HG02943 (cell line): ENCODE measurements around the gene MATN3.
"Not testable (repeated sequence)": the region's sequence is repeated elsewhere in the genome, so short reads cannot be mapped to it uniquely, and the experiment has no call there.

Experiments used
- ATAC-seq: cut with Tn5 transposase; IDR thresholded peaks from one replicate; pipeline ENCODE4 v1.9.1; 2021; ENCODE audit warnings: mild to moderate bottlenecking, low read depth, moderate library complexity; ENCODE audit not compliant: unreplicated experiment

MATN3 gene, protein sequence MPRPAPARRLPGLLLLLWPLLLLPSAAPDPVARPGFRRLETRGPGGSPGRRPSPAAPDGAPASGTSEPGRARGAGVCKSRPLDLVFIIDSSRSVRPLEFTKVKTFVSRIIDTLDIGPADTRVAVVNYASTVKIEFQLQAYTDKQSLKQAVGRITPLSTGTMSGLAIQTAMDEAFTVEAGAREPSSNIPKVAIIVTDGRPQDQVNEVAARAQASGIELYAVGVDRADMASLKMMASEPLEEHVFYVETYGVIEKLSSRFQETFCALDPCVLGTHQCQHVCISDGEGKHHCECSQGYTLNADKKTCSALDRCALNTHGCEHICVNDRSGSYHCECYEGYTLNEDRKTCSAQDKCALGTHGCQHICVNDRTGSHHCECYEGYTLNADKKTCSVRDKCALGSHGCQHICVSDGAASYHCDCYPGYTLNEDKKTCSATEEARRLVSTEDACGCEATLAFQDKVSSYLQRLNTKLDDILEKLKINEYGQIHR

DNA sequence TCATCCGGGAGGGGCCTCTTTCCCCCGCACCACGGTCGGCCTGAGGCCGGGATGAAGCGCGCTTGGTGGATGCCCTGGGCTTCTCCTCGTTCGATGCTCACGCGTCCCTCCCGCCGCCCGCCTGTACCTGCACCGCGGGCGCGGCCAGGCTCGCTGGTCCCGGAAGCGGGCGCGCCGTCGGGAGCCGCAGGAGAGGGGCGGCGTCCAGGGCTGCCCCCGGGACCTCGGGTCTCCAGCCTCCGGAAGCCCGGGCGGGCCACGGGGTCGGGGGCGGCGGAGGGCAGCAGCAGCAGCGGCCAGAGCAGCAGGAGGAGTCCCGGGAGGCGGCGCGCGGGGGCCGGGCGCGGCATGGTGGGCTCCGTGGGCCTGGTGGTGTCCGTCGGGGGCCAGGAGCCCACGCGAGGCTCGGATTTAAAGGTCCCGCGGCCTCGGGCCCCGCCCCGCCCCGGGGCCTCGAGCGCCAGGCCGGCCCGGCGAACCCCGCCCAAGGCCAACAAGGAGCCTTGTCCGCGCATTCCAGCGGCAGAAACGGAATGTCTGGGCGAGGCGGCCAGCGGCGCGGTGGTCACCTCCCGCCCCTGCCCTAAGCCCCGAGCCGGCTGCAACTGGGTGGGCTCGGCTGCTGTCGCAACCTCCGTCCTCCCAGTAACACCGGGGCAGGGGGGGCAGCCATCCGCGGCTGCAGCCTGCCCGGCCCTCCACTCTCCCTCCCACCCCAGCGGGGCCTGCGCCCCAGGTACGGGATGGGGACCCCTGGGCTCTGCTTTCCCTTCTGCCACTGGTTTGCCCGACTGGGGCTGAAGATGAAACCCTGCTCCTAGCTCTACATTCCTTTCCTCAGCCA is at the start of gene MATN3:
MATN3 (minus strand) TSS at position 387 of the 844 bp plus-strand sequence; CDS start at position 350, 37 bp downstream.
- no peak for ATAC-seq

DNA sequence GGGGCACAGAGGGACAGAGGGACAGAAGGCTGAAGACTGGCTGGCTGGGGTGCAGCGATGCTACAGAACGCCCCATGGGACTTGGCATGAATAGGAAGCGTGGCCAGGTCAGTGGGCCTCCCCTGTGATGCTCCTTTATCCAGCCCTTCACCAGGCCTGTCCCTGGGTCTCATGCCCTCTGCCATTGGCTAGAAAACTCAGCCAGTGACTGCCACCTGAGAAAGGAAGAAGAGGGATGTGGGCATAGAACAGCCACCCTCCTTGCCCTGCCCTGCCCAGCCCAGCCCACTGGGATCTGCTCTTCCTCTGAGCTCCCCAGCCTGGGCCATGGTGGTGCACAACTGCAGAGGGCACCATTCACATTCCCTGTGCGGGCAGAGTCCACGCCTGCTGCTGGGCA is 49.5 kb upstream of the MATN3 start:
- ATAC-seq: no peak

DNA sequence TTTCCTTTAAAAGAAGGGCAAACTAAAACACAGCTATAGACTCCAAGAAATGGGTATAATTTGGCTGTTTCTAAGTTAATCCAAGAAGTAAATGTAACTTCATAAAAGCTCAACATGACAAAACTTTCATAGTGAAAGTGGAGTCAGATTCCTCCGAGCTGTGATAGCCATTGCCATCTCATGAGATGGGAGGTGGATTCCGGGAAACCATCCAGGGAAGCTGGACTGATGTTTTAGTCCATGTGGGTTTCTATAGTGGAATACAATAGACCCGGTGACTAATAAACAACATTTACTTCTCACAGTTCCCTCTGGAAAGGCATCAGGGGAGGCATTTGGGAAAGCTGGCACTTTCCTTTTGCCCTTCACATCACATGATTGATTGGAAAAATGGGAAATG is 49.0 kb upstream of the MATN3 start:
- ATAC-seq: no peak

DNA sequence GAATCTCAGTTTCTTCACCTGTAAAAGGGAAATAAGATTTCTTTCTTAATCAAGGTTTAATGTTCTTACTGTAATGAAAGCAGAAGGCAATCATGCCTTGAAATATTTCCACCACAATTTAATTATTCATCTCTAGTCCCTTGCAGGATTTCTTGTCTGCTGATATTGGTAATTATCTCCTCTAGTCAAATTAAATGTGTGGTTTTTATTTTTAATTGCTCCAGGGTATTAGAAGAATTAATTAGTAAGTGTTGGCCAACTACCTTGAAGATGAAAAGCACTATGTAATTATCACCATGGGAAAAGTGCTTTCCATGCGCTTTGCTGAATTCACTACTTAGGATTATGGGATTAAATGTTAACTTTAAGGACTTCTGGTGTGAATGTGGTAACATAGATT is 47.6 kb upstream of the MATN3 start:
- no peak for ATAC-seq

DNA sequence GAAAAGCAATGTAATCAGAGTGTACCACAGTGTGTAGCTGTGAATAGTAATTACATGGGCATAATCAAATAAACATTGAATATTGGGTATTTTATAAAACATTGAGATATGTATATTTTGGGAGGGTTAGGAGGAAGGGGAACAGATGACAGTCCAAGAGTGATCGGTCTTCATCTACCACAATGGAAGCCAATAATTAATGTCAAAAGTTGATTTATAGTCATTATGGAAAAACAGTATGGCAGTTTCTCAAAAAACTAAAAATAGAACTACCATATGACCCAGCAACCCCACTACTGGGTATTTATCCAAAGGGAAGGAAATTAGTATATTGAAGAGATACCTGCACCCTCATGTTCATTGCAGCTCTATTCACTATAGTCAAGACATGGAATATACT is 44.8 kb upstream of the MATN3 start:
- no peak for ATAC-seq

DNA sequence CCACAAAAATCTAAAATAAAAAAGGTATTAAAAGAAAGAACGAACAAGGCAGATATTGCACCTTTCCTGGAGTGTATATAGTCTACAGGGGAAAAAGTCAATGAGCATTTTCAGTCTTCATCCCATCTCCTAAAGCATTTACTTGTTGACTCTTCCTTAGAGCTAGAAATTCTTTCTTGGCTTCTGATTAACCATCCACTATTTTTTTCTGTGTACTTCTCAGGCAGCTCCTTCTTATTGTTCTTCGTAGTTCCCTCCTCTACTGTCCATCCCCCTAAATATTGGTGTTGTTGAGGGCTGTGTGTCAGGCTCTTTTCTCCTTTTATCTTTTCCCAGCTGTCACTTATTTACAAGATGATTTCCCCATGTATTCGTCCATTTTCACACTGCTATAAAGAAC is 42.5 kb upstream of the MATN3 start:
- no peak for ATAC-seq

DNA sequence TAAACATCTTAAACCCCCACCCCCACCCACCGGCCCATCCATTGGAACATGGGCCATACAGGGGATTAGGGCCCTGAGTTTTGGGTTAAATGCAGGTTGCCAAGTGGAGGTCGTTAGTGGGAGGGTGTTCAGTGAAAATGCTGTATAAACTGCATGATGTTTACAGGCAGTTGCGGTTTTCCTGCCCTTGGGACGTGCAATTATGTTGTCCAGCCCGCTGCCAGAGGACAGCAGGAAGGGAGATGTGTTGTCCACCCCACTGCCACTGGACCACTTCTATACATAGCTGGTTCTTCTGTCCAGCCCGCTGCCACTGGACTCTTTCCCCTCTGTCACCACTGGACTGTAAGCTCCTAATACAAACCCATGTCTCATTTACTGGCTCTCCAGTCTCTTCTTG is 41.7 kb upstream of the MATN3 start:
- ATAC-seq: no peak

DNA sequence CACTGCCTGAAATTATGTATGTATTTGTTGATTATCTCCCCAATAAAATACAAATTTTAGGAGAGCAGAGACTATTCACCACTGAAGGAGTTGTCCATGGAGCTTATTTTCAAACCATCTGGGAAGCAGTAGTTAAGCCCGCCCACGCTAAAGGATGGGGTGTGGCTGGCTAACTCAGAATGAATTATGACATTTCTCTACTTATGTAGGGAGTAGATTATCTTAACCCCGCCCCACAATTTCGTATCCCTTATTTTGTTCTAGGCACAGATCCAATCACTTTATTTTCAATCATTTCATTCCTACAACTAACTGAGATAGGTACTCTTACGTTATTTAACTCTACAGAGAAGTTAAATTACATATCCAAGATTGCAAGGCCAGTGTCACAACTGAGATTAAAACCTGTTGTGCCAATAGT is 40.4 kb upstream of the MATN3 start:
- no peak for ATAC-seq

DNA sequence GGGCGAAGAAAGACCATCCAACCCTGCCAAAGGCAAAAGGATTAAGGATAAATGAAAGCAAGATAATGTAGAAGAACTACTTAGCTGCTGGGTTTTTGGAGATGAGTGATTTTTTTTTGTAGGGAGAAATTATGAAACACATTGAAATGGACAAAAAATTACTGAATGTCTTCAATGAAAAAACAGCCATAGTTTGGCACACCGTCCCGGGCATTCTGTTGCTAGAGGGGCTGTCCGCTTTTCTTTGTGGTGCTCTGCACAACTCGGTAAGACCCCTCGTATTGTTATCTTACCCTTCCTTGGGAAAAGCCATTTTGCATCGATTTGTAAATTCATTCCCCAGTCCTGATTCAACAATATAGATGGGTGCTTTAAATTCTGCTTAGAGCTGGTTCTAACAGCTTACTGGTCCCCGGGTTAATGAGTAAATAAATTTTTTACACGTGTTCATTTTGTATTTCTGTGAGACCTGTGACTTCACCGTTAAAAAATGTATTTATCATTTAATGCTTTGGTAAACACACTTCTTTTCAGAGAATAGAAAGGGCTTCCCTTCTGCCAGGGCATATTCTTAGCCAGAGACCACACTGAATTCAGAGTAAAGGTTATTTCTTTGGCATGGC is 39.9 kb upstream of the MATN3 start:
- no peak for ATAC-seq

DNA sequence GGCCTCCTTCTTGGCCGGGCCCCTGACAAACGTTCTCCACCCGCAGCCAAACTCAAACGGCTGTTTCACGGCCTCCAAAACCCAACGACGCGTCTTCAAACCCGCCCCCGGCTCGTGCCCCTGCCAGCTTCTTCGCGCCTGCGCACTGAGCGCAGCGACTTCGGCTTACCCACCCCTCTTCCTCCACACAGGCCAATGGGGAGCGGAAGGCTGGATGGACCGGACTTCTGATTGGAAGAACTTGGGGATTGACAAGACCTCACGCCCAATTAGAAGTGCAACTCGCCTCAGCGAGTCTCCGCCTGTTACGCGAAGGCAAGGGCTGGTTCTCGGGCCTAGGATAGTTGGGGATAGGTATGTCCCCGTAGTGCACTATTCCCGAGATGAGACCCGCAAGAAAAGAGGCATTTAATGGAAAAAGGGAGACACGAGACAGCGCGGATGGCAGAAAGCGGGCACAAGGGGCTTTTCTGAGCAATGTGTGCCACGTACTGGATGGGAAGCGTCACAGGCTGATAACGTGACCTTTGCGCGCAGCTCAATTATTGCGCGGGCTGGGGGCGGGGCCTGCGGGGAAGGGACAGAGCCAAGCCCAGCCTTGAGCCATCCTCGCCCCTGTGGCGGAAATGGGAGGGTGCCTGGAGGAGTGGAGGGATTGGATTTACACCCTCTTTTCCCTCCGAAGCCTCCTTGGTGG is 39.2 kb upstream of the MATN3 start, which contains the start of gene LAPTM4A:
LAPTM4A (minus strand) TSS at position 97 of the 697 bp plus-strand sequence. CDS start 108 bp downstream, outside the sequence.
- ATAC-seq: peak; percentile 98

DNA sequence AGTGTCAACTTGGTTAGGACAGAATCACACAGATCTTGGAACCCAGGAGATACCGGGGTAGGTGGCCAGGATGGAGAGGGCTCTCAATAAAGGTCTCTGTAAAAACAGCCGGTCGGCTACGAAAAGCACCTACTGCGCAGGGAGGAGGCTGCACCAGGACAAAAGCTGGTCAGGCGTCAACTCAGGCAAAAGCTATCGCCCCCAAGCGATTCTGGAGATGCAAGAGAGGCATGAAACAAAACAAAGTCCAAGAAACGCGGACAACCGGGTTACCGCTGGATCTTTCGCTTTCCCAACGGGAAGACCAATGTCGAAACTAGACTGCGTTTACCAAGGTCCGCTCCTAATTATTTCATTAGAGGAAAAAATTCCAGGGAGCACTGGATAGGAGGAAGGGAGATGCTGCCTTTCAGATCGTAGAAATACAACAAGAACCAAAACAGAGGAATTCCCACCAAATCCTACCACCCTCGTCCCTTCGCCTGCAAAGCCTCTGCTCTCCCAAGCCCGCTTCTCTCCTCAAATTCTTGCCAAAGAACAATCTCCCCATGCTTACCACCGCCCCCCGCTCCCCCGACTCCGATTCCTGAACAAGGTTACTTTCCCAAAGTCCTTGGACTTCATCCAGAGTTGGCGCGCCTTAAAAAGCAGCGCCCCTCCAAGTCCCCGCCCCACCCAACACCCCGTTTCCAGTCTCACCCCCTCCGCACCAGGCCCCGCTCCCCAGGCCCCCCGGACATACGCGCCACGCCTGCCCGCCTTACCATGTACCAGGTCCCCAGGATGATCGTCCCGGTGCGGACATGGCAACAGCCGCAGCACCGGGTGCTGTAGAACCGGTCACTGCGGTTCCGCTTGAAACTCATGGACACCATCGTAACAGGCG is 38.4 kb upstream of the MATN3 start:
- ATAC-seq: peak; percentile 26

DNA sequence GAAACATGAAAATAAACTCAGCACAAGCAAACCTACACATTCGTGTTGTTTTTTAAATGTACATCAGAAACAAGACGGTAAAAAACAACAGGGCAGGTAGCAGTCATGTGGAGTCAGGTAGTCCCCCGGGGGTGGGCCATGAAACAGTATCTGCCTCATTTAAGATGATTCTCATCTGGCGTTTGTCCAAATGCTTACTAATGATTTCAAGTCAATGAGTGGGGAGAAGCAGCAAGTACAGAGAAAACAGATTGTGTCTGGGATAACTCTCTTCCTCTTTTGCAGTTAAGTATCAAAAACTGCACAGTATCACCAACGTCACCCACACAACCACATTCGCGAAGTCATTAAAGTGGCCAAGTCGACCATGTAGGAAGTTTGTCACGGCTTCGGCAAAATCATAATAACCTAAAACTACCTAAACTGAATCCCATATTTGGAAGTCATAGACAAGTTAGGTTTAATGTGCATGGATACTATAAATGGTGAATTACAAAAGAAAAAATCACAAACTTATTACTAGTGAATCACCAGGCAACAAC is 37.7 kb upstream of the MATN3 start:
- ATAC-seq: no peak

DNA sequence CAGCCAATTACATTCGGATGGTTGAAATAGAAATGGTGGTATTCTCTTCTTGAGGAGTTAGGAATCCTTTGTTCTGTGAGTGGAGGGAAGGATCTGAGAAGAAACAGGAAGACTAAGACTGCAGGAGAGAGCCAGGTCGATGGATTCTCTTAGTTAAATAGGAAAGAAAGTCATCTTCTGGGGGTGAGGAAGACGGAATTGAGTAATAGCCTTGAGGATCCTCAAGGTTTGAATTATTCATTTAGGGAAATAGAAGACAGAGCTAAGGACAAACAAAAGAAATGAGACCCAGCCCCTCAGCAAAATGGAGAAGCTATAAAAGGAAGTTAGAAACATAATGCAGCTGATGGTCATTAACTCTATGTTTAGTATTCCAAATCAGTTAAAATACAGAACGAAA is 37.2 kb upstream of the MATN3 start:
- ATAC-seq: no peak

DNA sequence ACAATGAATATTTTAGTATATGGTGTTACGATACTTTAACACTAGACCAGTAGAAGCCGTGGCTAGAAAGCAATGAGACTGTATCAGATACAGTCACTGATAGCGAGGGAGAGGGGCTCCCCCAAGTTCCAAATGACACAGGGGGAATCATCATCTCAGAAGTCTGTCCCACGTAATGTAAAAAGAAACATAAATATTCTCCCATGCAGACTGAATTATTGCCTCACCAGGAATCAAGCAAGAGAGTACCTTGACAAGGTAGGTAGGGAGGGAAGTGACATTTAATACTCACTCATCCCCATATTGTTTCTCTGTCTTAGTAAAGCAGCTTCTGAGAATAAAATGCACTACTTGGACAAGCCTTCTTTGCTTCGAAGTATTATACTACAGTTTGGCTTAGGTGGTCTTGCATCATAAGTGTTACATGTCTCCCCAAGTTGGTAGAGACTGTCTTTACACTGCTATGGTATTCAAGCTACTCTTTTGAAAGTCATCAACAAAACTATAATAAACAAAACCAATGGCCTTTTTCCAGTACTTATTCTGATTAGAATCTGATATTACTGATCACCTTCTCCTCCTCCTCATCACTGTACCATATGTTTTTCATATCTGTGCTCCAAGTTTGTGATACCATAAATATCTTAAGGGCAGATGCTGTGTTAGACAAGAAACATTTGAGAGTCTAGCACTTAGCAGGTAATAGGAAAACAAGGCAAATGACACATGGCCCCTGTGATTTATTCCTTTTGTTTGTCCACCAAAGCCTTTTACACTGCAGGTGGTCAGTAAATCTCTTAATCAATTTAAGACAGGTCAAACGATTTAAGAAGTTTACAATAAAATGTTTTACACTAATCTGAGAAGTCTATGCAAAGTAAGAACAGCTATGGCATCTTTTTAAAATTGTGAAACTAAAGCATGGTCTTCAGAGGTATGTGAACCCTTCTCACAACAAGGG is 36.3 kb upstream of the MATN3 start:
- ATAC-seq: no peak

DNA sequence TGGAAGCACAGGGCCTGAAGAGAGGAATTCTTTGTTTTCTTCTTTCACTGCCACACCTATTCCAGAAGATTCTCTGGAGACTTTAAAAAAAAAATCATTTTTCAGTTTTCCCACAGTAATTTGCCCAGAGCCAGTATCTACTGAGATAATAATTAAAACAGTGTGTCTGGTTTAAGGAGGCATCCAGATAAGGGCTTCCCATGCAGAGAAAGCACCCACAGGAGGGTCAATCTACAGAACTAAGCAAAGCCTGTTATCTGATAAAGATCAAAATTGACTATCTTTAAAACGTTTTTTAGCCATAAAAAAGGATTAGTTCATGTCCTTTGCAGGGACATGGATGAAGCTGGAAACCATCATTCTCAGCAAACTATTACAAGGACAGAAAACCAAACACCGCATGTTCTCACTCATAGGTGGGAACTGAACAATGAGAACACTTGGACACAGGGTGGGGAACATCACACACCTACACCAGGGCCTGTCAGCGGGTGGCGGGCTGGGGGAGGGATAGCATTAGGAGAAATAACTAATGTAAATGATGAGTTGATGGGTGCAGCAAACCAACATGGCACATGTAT is 33.3 kb upstream of the MATN3 start:
- ATAC-seq: not testable (repeated sequence)

DNA sequence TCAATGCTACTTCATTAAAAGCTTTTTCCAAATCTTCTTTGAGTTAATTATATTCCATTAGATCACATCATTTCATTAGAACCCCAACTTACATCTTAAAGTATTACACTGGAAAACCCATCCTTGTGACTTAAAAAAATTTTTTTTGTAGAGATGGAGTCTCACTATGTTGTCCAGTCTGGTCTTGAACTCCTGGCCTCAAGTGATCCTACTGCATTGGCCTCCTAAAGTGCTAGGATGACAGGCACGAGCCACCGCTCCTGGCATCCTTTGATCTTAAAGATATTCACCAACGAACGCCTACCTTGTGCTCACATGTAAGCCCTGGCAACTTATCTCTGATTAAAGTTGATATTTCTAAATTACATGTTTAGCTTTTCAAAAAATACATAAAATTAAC is 32.3 kb upstream of the MATN3 start:
- no peak for ATAC-seq

DNA sequence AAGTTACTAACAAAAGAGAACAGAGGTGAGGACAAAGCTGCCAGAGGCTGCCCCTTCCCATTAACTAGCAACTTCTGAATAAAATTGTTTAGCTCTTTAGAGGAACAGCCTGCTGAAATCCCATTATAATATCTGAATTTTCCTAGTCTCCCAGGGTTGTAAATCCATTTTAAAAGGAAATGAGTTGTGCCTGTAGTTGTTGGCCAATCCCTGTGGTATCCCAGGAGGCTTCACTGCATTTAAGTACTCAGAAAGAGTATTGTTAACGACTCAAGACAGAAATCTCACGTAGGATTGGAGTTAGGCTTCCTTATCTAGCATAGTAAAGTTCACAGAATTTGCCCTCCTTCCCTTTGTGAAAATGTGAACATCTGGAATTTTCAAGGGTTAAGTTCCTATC is 30.1 kb upstream of the MATN3 start:
- ATAC-seq: no peak
